ENCODE measurements around the gene RAB29. TPM values are rescaled to one million over a fixed set of nuclear protein-coding genes. Genes with fewer than 3 reads are reported as not detected.

The RAB29 gene
- 14.6 and 23.2 TPM in 2 replicates for total RNA-seq

GRCh38 chr1:205775015-205775716, at the start of gene RAB29:
Gene RAB29 (minus strand): TSS chr1:205775482. CDS start chr1:205774956, 526 bp downstream.

GRCh38 chr1:205812878-205813754, 37.8 kb upstream of the RAB29 start, which contains the start of gene SLC41A1:
Gene SLC41A1 (minus strand): TSS chr1:205813198. CDS start chr1:205810441, 2,757 bp downstream.

GRCh38 chr1:205750138-205751035, 24.9 kb downstream of the RAB29 start, which contains the start of gene NUCKS1:
Gene NUCKS1 (minus strand): TSS chr1:205750182. CDS start chr1:205749973, 209 bp downstream.

Other genes starting within 250 kb of the RAB29 start
- gene ELK4, start 143.5 kb downstream of the RAB29 start, total RNA-seq: 10.7 and 17.5 TPM in 2 replicates
- gene SLC45A3, start 95.0 kb downstream of the RAB29 start, total RNA-seq: 3.3 and 4.8 TPM in 2 replicates
- gene NUCKS1, start 25.3 kb downstream of the RAB29 start, total RNA-seq: 85.2 and 103 TPM in 2 replicates
- 41.6 and 45.8 TPM in 2 replicates for gene SLC41A1, start 37.7 kb upstream of the RAB29 start, total RNA-seq
- under 0.01 TPM in 1 of 2 replicates, not detected in the other for gene PM20D1, start 74.7 kb upstream of the RAB29 start, total RNA-seq
- gene SLC26A9, start 168.0 kb upstream of the RAB29 start, total RNA-seq: not detected in 2 replicates
- 1.3 and 1.5 TPM in 2 replicates for gene RAB7B, start 227.9 kb upstream of the RAB29 start, total RNA-seq
- not detected in 2 replicates for gene CTSE, start 248.4 kb upstream of the RAB29 start, total RNA-seq

Measured in smooth muscle cell of the umbilical artery (primary cell).